ENCODE measurements around the gene LRP5. TPM values are rescaled to one million over a fixed set of nuclear protein-coding genes. Genes with fewer than 3 reads are reported as not detected.
A peak's percentile ranks its signal among the peaks of the same experiment; 100 is the strongest.

Gene LRP5
- total and polyA plus RNA-seq, 2 experiments from 2014 or later = 43.9 to 54.3 TPM

DNA sequence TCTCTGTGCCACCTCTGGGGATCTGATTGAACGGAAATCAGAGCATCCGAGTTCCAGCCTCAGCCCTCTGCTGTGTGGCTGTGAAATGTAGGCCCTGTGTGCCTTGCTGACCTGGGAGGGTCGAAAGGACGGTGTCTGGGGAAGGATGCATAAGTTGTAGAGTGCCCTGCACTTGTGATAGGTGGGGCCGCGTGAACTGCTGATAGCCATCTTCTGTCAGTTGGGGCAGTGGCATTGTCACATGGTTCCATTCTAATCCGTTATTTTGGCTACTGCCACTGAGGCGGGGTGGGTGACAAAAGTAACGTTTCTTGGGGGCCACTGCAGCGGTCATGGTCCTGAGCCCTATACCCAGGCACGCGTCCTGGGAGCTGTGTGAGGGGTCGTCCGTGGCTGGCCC is 63.4 kb downstream of the LRP5 start:
- Histone ChIP-seq H4K20me1 (ENCODE audit: insufficient read depth, poor library complexity, severe bottlenecking) (peaks cover 6% of the 10 kb centered on the region), H2AFZ (no peak overlapping the region), H3K27ac (peak overlapping the region; percentile 20), H3K36me3 (replicated peaks; ENCODE audit: insufficient read depth, low read depth) (no peaks in the 10 kb centered on the region), H3K9me3 (ENCODE audit: low read depth) (no peaks in the 10 kb centered on the region), H3K27me3 (no peaks in the 10 kb centered on the region), H3K9me2 (replicated peaks; ENCODE audit: insufficient read depth) (no peaks in the 10 kb centered on the region), H3K4me1 (ENCODE audit: insufficient read depth) (peaks cover 63% of the 10 kb centered on the region), H3K4me3 (no peak overlapping the region), H3K4me2 (no peak overlapping the region), H3K79me2 (peaks cover 58% of the 10 kb centered on the region)
- WGBS (ENCODE audit: low lambda C conversion rate, missing lambda C conversion rate) = 96% methylated on average over 14 of the region's 14 CpGs
- no peak for DNase-seq (ENCODE audit: low spot score)
- TF ChIP-seq EZH2 (IDR thresholded peaks at IDR 0.05; ENCODE audit: borderline replicate concordance) (no peak), EZH2phosphoT487 (IDR thresholded peaks at IDR 0.05; ENCODE audit: low read depth, severe bottlenecking, unreplicated experiment) (no peak)
- TF ChIP-seq, protein P1, sequence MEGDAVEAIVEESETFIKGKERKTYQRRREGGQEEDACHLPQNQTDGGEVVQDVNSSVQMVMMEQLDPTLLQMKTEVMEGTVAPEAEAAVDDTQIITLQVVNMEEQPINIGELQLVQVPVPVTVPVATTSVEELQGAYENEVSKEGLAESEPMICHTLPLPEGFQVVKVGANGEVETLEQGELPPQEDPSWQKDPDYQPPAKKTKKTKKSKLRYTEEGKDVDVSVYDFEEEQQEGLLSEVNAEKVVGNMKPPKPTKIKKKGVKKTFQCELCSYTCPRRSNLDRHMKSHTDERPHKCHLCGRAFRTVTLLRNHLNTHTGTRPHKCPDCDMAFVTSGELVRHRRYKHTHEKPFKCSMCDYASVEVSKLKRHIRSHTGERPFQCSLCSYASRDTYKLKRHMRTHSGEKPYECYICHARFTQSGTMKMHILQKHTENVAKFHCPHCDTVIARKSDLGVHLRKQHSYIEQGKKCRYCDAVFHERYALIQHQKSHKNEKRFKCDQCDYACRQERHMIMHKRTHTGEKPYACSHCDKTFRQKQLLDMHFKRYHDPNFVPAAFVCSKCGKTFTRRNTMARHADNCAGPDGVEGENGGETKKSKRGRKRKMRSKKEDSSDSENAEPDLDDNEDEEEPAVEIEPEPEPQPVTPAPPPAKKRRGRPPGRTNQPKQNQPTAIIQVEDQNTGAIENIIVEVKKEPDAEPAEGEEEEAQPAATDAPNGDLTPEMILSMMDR (IDR thresholded peaks at IDR 0.05; ENCODE audit: poor library complexity) = no peak

DNA sequence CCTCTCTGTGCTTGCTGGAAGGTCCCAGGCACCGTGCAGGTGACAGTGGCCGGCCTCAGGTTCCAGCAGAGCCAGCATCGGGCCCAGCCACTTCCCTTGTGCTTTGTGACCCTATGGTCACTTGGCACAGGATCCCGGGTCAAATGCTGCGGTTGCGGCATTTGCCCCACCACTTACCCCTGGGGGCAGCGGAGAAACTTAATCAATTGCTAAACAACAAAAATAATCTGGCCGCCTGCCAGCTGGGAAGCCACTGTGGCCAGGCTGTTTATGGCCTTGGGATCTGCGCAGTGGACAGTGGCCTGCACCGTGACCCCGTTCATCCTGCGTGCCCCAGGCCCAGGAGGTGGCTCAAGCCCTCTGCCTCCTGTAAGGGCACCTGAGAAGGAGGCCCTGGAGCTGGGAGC is 65.0 kb downstream of the LRP5 start:
- WGBS (ENCODE audit: low lambda C conversion rate, missing lambda C conversion rate) = 96% methylated on average over 12 of the region's 12 CpGs
- peaks cover 60% of the 10 kb centered on the region for H3K4me1 ChIP-seq (ENCODE audit: insufficient read depth)
- DNase-seq (ENCODE audit: low spot score) = no peak

DNA sequence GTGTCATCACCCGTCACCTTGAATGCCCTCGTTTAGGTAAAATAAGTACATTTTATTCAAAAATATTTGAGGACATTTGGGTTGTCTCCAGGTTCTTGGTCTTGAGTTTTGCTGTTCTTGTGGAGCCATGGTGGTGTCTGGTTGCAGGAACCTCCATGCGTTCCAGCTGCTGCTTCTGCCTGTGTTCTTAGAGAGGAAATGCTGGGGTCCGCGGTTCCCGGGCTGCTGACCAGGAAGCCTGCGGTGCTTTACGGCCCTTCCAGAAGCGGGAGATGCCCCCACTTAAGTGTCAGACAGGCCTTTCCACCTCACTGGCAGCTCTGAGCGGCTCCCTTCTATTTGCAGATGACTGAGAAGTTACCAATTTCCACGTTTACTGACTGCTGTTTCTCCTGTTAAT is 66.8 kb downstream of the LRP5 start:
- TF ChIP-seq, protein P1 (IDR thresholded peaks at IDR 0.05; ENCODE audit: poor library complexity) = no peak
- TF ChIP-seq EZH2phosphoT487 (IDR thresholded peaks at IDR 0.05; ENCODE audit: low read depth, severe bottlenecking, unreplicated experiment) (no peak), EZH2 (IDR thresholded peaks at IDR 0.05; ENCODE audit: borderline replicate concordance) (no peak)
- H3K9me3 ChIP-seq (ENCODE audit: low read depth) = no peaks in the 10 kb centered on the region
- no peak for DNase-seq (ENCODE audit: low spot score)
- peaks cover 9% of the 10 kb centered on the region for H4K20me1 ChIP-seq (ENCODE audit: insufficient read depth, poor library complexity, severe bottlenecking)
- H3K4me3 ChIP-seq = no peak overlapping the region
- H3K79me2 ChIP-seq = peaks cover 59% of the 10 kb centered on the region
- H3K4me1 ChIP-seq (ENCODE audit: insufficient read depth) = peaks cover 43% of the 10 kb centered on the region
- WGBS (ENCODE audit: low lambda C conversion rate, missing lambda C conversion rate) = 65% methylated on average over 11 of the region's 11 CpGs
- no peaks in the 10 kb centered on the region for H3K36me3 ChIP-seq (replicated peaks; ENCODE audit: insufficient read depth, low read depth)
- no peak overlapping the region for H2AFZ ChIP-seq
- H3K4me2 ChIP-seq = no peak overlapping the region
- H3K9me2 ChIP-seq (replicated peaks; ENCODE audit: insufficient read depth) = no peaks in the 10 kb centered on the region
- peak overlapping the region; percentile 95 for H3K27ac ChIP-seq
- no peaks in the 10 kb centered on the region for H3K27me3 ChIP-seq

More for the DNA sequence above, 65.0 kb downstream of the LRP5 start:
- Histone ChIP-seq H3K9me3 (ENCODE audit: low read depth) (no peaks in the 10 kb centered on the region), H3K36me3 (replicated peaks; ENCODE audit: insufficient read depth, low read depth) (no peaks in the 10 kb centered on the region), H3K9me2 (replicated peaks; ENCODE audit: insufficient read depth) (no peaks in the 10 kb centered on the region), H3K4me2 (no peak overlapping the region), H3K4me3 (no peak overlapping the region), H2AFZ (no peak overlapping the region), H4K20me1 (ENCODE audit: insufficient read depth, poor library complexity, severe bottlenecking) (peaks cover 6% of the 10 kb centered on the region), H3K27ac (no peak overlapping the region), H3K27me3 (no peaks in the 10 kb centered on the region), H3K79me2 (peaks cover 54% of the 10 kb centered on the region)
- no peak for TF ChIP-seq EZH2phosphoT487 (IDR thresholded peaks at IDR 0.05; ENCODE audit: low read depth, severe bottlenecking, unreplicated experiment)

DNA sequence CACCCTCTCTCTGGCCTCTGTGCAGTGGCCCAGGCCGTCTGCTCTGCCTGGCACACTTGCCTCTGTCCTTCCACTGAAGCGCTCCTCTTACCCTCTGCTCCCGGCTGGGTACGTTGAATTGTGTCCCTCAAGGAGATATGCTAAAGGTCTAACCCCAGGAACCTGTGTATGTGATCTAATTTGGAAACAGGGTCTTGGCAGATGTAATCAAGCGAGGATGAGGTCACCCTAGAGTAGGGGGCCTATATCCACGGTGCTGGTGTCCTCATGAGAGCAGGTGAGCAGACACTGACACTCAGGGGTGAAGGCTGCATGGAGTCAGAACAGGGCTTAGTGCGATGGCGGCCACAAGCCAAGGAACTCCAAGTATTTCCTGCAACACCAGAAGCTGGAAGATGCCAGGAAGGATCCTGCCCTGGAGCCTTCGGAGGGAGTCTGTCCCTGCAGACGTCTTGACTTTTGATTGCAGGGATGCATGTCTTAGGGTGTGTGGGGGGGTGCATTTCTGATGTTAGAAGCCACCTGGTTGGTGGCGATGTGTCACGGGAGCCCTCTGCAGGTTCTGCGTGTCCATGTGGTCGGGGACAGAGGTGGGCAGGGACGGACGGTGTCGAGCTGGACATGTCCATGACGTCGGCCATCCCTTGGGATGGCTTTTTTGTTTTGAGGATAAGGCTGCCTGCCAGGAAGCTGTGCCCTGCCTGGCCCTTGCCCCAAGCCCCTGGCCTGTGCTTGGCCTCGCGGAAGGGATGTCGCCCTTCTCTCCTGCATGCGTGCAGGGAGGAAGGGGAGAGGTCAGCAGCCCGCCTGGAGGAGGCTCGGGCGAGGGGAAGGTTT is 68.6 kb downstream of the LRP5 start:
- WGBS (ENCODE audit: low lambda C conversion rate, missing lambda C conversion rate) = 85% methylated on average over 26 of the region's 26 CpGs
- no peaks in the 10 kb centered on the region for H3K9me2 ChIP-seq (replicated peaks; ENCODE audit: insufficient read depth)
- H4K20me1 ChIP-seq (ENCODE audit: insufficient read depth, poor library complexity, severe bottlenecking) = peaks cover 11% of the 10 kb centered on the region
- no peak overlapping the region for H2AFZ ChIP-seq
- no peak overlapping the region for H3K4me3 ChIP-seq
- peak overlapping the region; percentile 55 for H3K4me2 ChIP-seq
- H3K9me3 ChIP-seq (ENCODE audit: low read depth) = no peaks in the 10 kb centered on the region
- H3K4me1 ChIP-seq (ENCODE audit: insufficient read depth) = peaks cover 28% of the 10 kb centered on the region
- TF ChIP-seq EZH2 (IDR thresholded peaks at IDR 0.05; ENCODE audit: borderline replicate concordance) (no peak), EZH2phosphoT487 (IDR thresholded peaks at IDR 0.05; ENCODE audit: low read depth, severe bottlenecking, unreplicated experiment) (no peak)
- TF ChIP-seq, protein P1 (IDR thresholded peaks at IDR 0.05; ENCODE audit: poor library complexity) = peak; percentile 14
- DNase-seq (ENCODE audit: low spot score) = no peak
- H3K36me3 ChIP-seq (replicated peaks; ENCODE audit: insufficient read depth, low read depth) = no peaks in the 10 kb centered on the region
- no peaks in the 10 kb centered on the region for H3K27me3 ChIP-seq
- peak overlapping the region; percentile 95 for H3K27ac ChIP-seq
- peaks cover 56% of the 10 kb centered on the region for H3K79me2 ChIP-seq
